Measurements from ENCODE around the gene RBP5.

Gene RBP5

DNA sequence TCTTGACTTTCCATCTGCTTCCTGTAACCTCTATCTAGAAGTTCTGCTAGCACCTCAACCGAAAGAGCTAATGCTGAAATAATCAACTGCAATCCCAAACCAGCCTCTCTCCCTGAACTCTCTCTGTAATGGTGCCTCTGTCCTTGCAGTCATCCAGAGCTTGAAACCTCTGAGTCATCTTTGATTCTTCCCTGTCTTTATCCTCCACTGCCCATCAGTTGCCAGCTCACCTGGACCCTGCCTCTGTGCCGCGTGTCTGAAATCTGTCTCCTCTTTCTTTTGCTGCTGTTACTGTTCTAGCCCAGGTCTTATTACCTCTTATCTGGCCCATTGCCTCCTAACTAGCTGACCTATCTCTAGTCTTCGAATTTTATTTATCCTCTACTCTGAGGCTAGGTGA lies 17.0 kb upstream of the RBP5 start:
- DNase-seq: no peak

DNA sequence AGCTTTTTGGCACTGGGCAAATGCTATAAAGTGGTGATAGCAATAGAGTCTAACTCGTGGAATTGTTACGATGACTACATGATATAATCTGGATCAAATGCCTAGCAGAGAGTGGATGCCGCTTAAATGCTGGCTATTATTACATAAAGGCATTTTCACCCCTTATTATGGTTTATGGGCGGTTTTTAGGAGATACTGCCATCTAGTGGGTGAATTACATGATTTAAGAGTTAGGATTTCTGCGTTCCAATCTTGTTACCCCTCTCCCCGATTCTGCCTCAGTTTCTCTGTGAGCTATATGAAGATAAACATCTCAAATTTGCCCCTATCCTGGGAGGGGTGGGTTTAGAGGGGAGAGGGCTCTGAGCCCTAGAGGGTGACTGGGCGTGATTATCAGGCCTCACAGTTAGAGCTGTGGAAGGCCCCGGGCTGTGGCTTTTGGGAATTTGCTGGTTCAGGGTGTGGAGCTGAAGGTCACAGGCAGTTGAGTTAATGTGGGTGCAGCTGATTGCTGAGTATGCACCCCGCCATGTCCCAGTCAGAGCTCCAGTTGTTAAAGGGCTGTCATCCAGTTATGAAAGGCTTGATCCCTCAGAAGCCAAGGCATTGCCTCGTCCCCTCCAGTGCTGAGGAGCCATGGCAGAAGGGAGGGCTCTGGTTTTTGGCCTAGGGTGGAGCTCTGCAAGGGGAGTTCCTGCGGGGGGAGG lies 15.9 kb upstream of the RBP5 start:
- peak; percentile 46 for DNase-seq

- no peak for DNase-seq
Observed at GRCh38 chr12:7143564-7143963, 14.9 kb upstream of the RBP5 start.

DNA sequence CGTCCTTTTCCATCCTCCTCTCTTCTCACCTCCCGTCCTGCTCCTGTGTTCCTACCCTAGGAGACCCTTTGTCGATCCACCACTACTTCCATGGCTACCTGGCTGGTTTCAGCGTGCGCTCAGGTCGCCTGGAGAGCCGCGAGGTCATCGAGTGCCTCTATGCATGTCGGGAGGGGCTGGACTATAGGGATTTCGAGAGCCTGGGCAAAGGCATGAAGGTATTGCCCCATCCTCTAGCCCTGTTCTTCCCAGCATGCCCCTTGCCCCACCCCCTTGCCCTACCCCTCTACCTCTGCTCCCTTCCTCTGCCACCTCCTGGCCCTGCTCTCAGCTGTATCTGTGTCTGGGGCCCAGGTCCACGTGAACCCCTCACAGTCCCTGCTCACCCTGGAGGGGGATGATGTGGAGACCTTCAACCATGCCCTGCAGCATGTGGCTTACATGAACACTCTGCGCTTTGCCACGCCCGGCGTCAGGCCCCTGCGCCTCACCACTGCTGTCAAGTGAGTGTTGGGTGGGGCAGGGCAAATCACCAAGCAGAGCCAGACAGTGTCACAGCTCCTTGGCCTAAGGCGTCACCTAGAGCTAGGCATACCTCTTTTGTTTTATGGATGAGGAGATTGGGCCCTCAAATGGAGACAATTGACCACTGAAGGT lies 14.2 kb upstream of the RBP5 start:
- DNase-seq: no peak

GRCh38 chr12:7142056-7142644 lies 13.5 kb upstream of the RBP5 start:
- peak; percentile 60 for DNase-seq

GRCh38 chr12:7141351-7142005 lies 12.8 kb upstream of the RBP5 start:
- no peak for DNase-seq

GRCh38 chr12:7139200-7139599 lies 10.5 kb upstream of the RBP5 start:
- no peak for DNase-seq

DNA sequence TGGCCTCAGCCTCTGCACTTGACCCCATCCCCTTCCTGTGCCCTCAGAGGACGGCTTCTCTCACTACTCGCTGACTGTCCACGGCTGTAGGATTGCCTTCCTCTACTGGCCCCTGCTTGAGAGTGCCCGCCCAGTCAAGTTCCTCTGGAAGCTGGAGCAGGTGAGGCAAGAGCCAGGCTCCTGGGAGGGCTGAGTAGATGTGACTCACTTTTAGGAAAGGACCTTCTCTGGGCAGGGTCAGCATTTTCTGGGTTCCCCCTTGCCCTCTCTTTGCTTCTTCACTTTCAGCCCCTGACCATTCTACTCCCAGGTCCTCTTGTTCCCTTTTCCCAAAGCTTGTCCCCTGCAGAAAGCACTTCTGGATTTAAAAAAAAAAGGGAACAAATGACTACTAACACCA lies 9.2 kb upstream of the RBP5 start:
- DNase-seq: no peak

- DNase-seq: no peak
Observed at GRCh38 chr12:7136676-7137075, 8.0 kb upstream of the RBP5 start.

- DNase-seq: no peak
Observed at GRCh38 chr12:7136071-7136470, 7.4 kb upstream of the RBP5 start.

- no peak for DNase-seq
Observed at GRCh38 chr12:7134396-7135166, 5.9 kb upstream of the RBP5 start.

- DNase-seq: no peak
Observed at GRCh38 chr12:7131502-7131866, 2.8 kb upstream of the RBP5 start.

DNA sequence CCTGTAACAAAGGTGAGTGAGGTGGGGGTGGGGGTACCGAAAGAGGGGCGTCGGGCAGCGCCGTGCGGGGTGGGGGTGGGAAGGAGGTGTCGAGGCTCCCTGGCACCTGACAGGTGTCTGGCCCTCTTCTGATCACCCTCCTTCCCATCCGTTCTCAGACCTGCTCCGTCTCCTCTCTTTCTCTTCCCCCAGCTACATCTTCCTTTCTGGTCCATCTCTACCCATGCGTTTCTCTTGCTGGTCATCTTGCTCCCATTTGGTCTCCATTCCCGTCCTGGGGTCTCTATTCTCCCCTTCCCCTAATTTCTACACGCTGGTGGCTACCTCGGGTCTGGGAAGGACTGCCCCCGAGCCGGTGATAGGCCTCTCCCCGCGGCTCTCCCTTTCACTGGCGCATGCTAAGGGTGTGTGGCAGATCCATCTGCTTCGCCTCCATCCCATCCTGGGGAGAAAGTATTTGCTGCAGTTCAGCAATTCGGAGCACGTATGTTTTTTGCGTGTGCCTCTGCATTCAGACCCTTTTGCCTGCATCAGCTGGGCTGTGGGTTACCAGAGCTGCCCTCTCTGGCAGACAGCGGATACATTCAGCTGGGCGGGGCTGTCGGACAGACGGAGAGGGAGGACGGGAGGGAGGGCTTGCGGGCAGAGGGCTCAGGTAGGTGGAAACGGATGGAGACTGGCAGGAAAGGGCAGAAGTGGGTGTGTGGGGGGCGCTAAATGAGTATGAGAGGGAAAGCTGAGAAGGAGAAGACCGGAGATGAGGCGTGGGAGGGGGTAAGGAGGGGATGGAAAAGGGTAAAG lies 2.2 kb upstream of the RBP5 start:
- DNase-seq: peak; percentile 45

DNA sequence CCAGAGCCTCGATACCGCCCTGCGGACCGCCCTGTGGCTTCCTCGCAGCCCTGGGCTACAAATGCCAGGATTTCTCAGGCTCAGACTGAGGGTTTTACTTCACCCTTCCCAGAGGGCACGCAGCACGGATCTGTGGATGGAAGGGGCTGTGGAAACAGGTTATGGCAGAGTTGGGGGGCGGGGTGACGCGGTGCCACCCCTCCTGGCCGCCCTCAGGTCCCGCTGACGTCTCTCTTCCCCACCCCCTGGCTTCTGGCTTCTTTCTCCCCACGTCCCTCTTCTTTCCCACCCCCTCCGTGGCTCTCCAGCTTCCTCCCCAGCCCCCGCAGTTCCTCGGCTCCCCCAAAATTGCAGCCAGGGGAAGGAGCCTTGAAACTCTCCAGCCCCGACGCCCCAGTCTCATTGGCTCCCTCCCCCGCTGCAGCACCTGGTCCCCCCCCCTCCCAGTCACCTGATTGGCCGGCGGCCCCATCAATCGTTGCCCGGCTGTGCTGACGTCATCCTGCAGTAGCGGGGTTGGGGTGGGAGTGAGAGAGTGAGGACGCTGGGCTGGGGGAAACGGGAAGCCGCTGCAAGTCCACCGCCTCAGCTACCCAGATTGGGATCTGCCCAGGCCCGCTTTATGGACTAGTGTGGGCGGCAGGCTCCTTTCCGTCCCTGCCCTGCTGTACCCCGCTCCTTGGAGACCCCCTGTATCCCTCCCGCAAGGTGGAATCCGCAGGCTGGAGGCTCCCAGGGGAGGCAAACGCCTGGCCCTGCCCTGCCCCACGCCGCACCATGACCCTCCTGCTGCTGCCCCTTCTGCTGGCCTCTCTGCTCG lies 1.4 kb upstream of the RBP5 start, which contains the start of gene CLSTN3:
TSS of gene CLSTN3 (plus strand) at position 500 of the 820 bp plus-strand sequence. CDS start at position 778, 278 bp downstream.
- peak; percentile 73 for DNase-seq

DNA sequence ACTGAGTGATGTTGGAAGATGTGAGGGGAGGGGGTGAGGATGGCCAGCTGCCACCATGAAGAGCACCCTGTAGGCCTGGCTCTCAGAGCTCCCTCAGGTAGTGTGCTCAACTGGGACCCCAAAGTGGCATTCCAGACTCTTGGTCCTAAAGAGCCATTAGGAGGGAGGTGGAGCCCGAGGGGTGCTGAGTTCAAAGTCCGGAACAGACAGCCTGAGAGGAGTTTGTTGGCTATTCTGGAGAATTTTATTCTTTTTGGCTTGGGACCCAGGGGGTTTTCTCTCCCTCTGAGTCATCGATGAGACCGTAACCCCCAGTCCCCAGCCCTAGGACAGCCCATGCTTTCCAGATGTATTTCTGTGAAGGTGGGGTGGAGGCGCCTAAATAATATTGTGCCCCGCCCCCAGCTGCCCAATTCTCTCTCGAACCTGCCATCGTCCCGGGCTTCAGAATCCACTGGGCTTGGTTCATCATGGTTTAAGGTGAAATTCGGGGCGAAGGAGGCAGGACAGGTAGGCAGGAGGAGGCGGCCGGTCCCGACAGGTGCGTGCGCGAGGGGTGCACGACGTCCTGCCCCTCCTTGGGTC lies 690 bp upstream of the RBP5 start:
- DNase-seq: no peak

DNA sequence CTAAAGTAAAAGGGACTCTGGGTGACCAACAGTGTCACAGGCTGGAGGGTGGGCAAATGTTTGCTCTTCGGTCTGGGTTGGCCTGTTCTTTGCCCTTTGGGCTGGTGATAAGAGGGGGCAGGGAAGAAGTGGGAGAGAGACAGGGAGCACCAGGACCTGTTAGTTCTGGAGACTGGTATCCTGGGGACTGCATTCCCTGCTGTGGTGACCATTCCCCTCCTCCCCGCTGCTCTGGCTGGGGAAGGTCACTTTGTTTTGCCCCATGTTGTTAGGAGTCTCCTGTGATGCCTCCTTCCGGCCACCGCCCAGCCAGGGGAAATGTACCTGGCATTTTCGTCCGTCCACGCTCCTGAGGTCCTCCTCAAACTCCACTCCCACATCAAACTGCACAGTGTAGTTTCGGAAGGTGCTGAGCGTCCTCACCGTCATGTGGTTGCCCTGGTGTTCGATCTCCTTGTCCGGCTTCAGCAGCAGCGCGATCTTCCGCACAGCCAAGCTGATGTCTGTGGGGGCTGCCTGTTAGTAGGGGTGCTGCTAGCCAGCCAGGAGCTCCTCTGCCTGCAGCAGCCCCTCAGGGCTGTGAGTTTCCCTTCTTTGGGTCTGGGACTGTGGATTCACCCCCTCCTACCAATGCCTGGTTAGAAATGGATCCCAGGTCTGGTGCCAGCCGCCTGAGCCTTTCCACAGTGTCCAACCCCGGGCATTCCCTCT lies 618 bp downstream of the RBP5 start:
- no peak for DNase-seq

DNA sequence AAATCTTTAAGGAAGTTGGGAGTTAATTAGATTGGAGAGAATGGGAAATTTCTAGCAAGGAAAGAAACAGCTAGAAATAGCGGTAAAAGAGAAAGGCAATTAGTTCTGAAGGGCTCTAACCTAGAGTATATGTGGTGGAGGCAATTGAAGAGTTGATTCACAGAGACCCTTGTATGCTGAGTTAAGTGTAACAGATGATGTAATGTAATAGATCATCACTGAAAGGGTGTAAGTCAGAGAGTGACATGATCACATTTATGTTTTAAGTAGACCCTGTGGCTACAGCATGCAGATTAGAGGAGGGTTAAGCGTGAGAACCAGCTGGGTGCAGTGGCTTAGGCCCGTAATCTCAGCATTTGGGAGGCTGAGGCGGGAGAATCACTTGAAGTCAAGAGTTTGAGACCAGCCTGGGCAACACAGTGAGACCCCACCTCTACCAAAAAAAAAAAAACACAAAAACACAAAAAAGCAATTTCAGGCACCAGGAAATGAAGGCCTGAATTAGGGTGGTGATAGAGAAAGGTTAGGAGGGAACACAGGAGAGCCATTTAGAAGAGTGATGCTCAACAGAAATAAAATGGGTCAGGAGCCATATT lies 3.0 kb downstream of the RBP5 start:
- DNase-seq: no peak

- no peak for DNase-seq
Observed at GRCh38 chr12:7123806-7124522, 4.7 kb downstream of the RBP5 start.
